Adipose tissue (tissue), 3 donors: ENCODE results near the gene GPR83. TPM values are rescaled to one million over a fixed set of nuclear protein-coding genes. Genes with fewer than 3 reads are reported as not detected.

Source experiments
- H3K27ac ChIP-seq: one replicate; pipeline ENCODE4 v1.5.1; 2013; ENCODE audit warnings: low read depth, low read length
- WGBS, 3 donors: extraction: QIAGEN DNeasy Blood & Tissue Kit; methylation state at CpG; one replicate each; pipeline ENCODE4 v1.1.7; 2013; 5-methylcytosine and 5-hydroxymethylcytosine counted together
- polyA plus RNA-seq, 3 donors: library from polyadenylated mRNA; stranded (reverse); fragments of 200-250 nt; gene quantifications; one replicate each; pipeline ENCODE4 v1.2.3, GENCODE V29; 2013
- donor health status: healthy with polysubstance abuse.
- donor health status: Bipolar disorder and iron deficiency.
- donor health status: healthy.

GPR83 gene
- under 1 TPM; 0.01 to 0.56 (median 0.03) TPM for polyA plus RNA-seq

- WGBS, 3 donors: 2 to 3% (median 3%) methylated on average over 68 to 73 of the region's 73 CpGs
- H3K27ac ChIP-seq: no peak within 1 kb of the TSS
Observed at GRCh38 chr11:94400839-94401772, at the start of gene GPR83. Gene GPR83, minus strand, starts transcription at chr11:94401419. Its CDS starts 172 bp downstream, at chr11:94401247.

- 34 to 63% (median 49%) methylated on average over 3 of the region's 3 CpGs for WGBS, 3 donors
- no peak overlapping the region for H3K27ac ChIP-seq
Observed at GRCh38 chr11:94450048-94450447, 48.8 kb upstream of the GPR83 start.

- 44 to 94% (median 89%) methylated on average over 2 of the region's 2 CpGs for WGBS, 3 donors
Observed at GRCh38 chr11:94449437-94449836, 48.2 kb upstream of the GPR83 start.

GRCh38 chr11:94449029-94449428, 47.8 kb upstream of the GPR83 start:
- WGBS, 3 donors: 41 to 96% (median 89%) methylated on average over 1 of the region's 1 CpG
- no peak overlapping the region for H3K27ac ChIP-seq

More at GRCh38 chr11:94449437-94449836, 48.2 kb upstream of the GPR83 start:
- no peak overlapping the region for H3K27ac ChIP-seq

GRCh38 chr11:94447149-94447548, 45.9 kb upstream of the GPR83 start:
- WGBS, 3 donors: 86 to 92% (median 89%) methylated on average over 4 of the region's 4 CpGs
- H3K27ac ChIP-seq: no peak overlapping the region

GRCh38 chr11:94445641-94446040, 44.4 kb upstream of the GPR83 start:
- 91 to 93% (median 93%) methylated on average over 1 of the region's 1 CpG for WGBS, 3 donors
- no peak overlapping the region for H3K27ac ChIP-seq

GRCh38 chr11:94433049-94433448, 31.8 kb upstream of the GPR83 start:
- WGBS, 3 donors: 28 to 73% (median 56%) methylated on average over 1 of the region's 1 CpG

GRCh38 chr11:94424662-94425061, 23.4 kb upstream of the GPR83 start:
- no peak overlapping the region for H3K27ac ChIP-seq
- WGBS, 3 donors: 92 to 94% (median 93%) methylated on average over 2 of the region's 2 CpGs

More at GRCh38 chr11:94433049-94433448, 31.8 kb upstream of the GPR83 start:
- H3K27ac ChIP-seq: no peak overlapping the region

- WGBS, 3 donors: 65 to 96% (median 95%) methylated on average over 2 of the region's 2 CpGs
- no peak overlapping the region for H3K27ac ChIP-seq
Observed at GRCh38 chr11:94424011-94424410, 22.8 kb upstream of the GPR83 start.

- H3K27ac ChIP-seq: no peak overlapping the region
- WGBS, 3 donors: 85 to 97% (median 89%) methylated on average over 3 of the region's 3 CpGs
Observed at GRCh38 chr11:94423507-94423906, 22.3 kb upstream of the GPR83 start.

- H3K27ac ChIP-seq: no peak overlapping the region
- 65 to 84% (median 76%) methylated on average over 3 of the region's 3 CpGs for WGBS, 3 donors
Observed at GRCh38 chr11:94418123-94418765, 17.0 kb upstream of the GPR83 start.

- H3K27ac ChIP-seq: no peak overlapping the region
- 59 to 67% (median 66%) methylated on average over 4 of the region's 4 CpGs for WGBS, 3 donors
Observed at GRCh38 chr11:94417386-94417987, 16.3 kb upstream of the GPR83 start.

- WGBS, 3 donors: 84 to 92% (median 86%) methylated on average over 4 of the region's 4 CpGs
- H3K27ac ChIP-seq: no peak overlapping the region
Observed at GRCh38 chr11:94405062-94405833, 4.0 kb upstream of the GPR83 start.

- H3K27ac ChIP-seq: no peak overlapping the region
- whole genome bisulfite sequencing, 3 donors: 8 to 20% (median 11%) methylated on average over 1 of the region's 1 CpG
Observed at GRCh38 chr11:94402355-94402754, 1.1 kb upstream of the GPR83 start.

GRCh38 chr11:94401773-94402265, 600 bp upstream of the GPR83 start:
- H3K27ac ChIP-seq: no peak overlapping the region
- WGBS, 3 donors: 17 to 22% (median 18%) methylated on average over 10 of the region's 10 CpGs

GRCh38 chr11:94400457-94400838, 771 bp downstream of the GPR83 start:
- WGBS, 3 donors: 8 to 21% (median 14%) methylated on average over 4 of the region's 4 CpGs

GRCh38 chr11:94400050-94400449, 1.2 kb downstream of the GPR83 start:
- WGBS, 3 donors: 12 to 19% (median 17%) methylated on average over 4 of the region's 4 CpGs
- no peak overlapping the region for H3K27ac ChIP-seq

More at GRCh38 chr11:94400457-94400838, 771 bp downstream of the GPR83 start:
- H3K27ac ChIP-seq: no peak overlapping the region

- H3K27ac ChIP-seq: no peak overlapping the region
- 65 to 85% (median 74%) methylated on average over 5 of the region's 5 CpGs for WGBS, 3 donors
Observed at GRCh38 chr11:94398101-94398500, 3.1 kb downstream of the GPR83 start.
